GM19099 (cell line): ENCODE results near the gene KCTD4.

Experiments used
- POLR2A ChIP-seq: IDR thresholded peaks from 3 replicates; pipeline ENCODE4 v1.6.1; 2011; ENCODE audit warnings: low read depth; ENCODE audit not compliant: insufficient read length; ENCODE audit errors: extremely low read depth

The KCTD4 gene

GRCh38 chr13:45195421-45195820 is 5.4 kb downstream of the KCTD4 start:
- TF ChIP-seq POLR2A: no peak

GRCh38 chr13:45194081-45194939 is 6.5 kb downstream of the KCTD4 start:
- no peak for TF ChIP-seq POLR2A

- TF ChIP-seq POLR2A: no peak
These were observed 9.0 kb downstream of the KCTD4 start for GRCh38 chr13:45191874-45192273.

- TF ChIP-seq POLR2A: no peak
These were observed 15.6 kb downstream of the KCTD4 start for GRCh38 chr13:45185286-45185685.

- TF ChIP-seq POLR2A: no peak
These were observed 16.2 kb downstream of the KCTD4 start for GRCh38 chr13:45184693-45185092.

GRCh38 chr13:45180713-45181601 is 19.9 kb downstream of the KCTD4 start:
- no peak for TF ChIP-seq POLR2A

DNA sequence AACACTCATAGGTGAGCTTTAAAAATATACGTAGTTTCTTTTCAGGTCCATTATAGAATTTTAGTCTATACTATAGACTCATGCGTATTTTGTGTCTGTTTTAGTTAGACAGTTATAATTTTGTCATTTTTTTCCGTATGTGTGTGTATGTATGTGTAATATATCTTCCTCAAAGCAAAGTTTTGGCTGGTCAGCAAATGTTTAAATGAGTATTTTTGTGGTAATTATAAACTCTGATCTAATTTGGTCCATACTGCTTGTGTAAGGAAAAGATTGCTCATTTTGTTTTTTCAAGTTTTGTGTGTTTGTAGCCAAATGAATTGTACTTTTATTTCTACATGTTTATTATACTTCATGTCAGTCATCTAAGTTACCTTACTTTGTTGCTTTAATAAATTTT is 20.5 kb downstream of the KCTD4 start:
- TF ChIP-seq POLR2A: no peak

GRCh38 chr13:45179428-45179827 is 21.4 kb downstream of the KCTD4 start:
- TF ChIP-seq POLR2A: no peak

GRCh38 chr13:45178349-45179162 is 22.3 kb downstream of the KCTD4 start:
- TF ChIP-seq POLR2A: no peak

GRCh38 chr13:45174478-45174877 is 26.4 kb downstream of the KCTD4 start:
- no peak for TF ChIP-seq POLR2A

GRCh38 chr13:45168555-45168930 is 32.3 kb downstream of the KCTD4 start:
- TF ChIP-seq POLR2A: no peak

DNA sequence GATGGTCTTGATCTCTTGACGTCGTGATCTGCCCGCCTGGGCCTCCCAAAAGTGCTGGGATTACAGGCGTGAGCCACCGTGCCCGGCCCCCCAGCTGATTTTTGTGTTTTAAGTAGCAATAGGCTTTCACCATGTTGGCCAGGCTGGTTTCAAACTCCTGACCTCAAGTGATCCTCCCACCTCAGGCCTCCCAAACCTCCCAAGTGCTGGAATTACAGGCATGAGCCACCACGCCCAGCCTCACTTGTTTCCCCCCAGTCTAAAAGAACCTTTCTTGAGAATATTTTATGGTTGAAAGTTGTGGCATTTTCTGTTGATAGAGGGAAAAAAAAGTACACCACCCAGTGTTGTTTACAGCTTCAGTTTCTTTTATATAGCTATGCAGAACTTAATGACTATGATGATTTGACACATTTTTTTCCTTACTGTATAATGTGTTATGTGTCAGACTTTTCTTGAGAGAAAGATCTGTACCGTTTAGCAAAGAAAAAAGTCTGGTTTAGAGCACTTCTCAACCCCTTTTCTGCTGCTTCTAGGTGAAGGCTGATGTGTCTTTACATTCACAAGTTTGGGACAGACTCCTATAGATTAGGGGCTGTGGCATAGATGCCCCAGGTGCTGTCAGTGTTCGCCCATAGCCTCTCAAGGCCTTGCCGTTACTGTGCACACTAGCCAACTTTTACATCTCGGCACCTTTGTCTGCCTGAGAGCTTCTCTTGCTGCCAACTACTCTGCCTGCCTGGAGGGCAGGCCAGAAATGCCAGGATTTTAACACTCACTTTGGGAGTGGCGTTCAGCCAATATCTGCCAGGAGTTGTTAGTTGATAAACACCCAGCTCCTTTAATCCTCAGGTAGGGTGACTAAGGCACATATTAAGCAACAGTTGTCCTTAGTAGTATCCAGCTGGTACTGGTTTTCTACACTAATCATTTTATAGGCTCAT is 33.0 kb downstream of the KCTD4 start:
- TF ChIP-seq POLR2A: no peak

DNA sequence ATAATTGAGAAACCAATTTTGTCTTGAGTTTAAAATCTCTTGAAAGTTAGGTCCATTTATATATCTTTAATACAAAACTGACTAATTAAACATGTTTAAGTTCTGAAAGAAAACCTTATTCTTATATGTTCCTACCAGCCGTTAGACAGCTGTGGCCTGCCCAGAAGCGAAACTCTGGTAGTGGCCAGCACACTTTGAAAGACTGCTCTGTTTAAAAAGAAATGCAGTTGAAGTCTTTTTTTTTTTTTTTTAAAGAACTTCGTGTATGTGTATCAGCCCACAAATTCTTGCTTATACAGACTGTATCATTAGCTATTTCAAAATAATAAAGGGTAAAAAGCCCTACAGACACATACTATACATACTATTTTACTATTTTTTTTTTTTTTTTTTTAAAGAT is 34.0 kb downstream of the KCTD4 start:
- no peak for TF ChIP-seq POLR2A

- no peak for TF ChIP-seq POLR2A
These were observed 38.0 kb downstream of the KCTD4 start for GRCh38 chr13:45162821-45163220.
